Testis (tissue), 3 donors: ENCODE measurements around the gene CHD5. TPM values are rescaled to one million over a fixed set of nuclear protein-coding genes. Genes with fewer than 3 reads are reported as not detected.

Source experiments
- DNase-seq: peaks from one replicate; pipeline ENCODE4 v3.0.0-alpha.2; 2019
- H3K27ac ChIP-seq, 2 donors: fragments of 200-600 bp; sonication (generic); one replicate each; pipeline ENCODE4 v1.5.1; 2019
- H3K27me3 ChIP-seq: fragments of 200-600 bp; sonication (generic); one replicate; pipeline ENCODE4 v1.5.1; 2019
- H3K36me3 ChIP-seq: fragments of 200-600 bp; sonication (generic); one replicate; pipeline ENCODE4 v1.5.1; 2017; ENCODE audit warnings: low read depth; ENCODE audit errors: missing control alignments
- H3K4me1 ChIP-seq: fragments of 200-600 bp; sonication (generic); one replicate; pipeline ENCODE4 v1.5.1; 2019
- H3K4me3 ChIP-seq, 2 donors: fragments of 200-600 bp; sonication (generic); one replicate each; pipeline ENCODE4 v1.5.1; 2017 to 2019
- H3K9me3 ChIP-seq: fragments of 200-600 bp; sonication (generic); one replicate; pipeline ENCODE4 v1.5.1; 2017
- CTCF ChIP-seq, 3 experiments: fragments of 450-650 bp in 2 of 3; fragments of 200-600 bp in 1 of 3; sonication (generic) in 1 of 3; IDR thresholded peaks; one replicate each; pipeline ENCODE4 v1.5.1; 2016 to 2019; ENCODE audit warnings: antibody characterized with exemption in 3 of 3, mild to moderate bottlenecking in 2 of 3, moderate library complexity in 1 of 3
- POLR2A ChIP-seq: fragments of 450-650 bp; IDR thresholded peaks from one replicate; pipeline ENCODE4 v1.6.1; 2017; ENCODE audit warnings: antibody characterized with exemption, mild to moderate bottlenecking, moderate library complexity
- WGBS, 2 donors: methylation state at CpG; one replicate each; pipeline ENCODE4 v1.1.5; 2018; 5-methylcytosine and 5-hydroxymethylcytosine counted together
- intact Hi-C: fragments of 100-400 bp; cut with DNase I; formaldehyde crosslinking; loops from one replicate; pipeline ENCODE4 v1.15.1; 2023; ENCODE audit warnings: low total_unique reads
- polyA plus RNA-seq: library from polyadenylated mRNA; stranded (reverse); fragments of 350-450 nt; fragmentation: Illumina TruSeq; extraction: RNeasy Lipid Tissue Mini Kit (QIAGEN cat#74804); gene quantifications from one replicate; pipeline ENCODE4 v1.2.3, GENCODE V29; 2014; ENCODE audit warnings: low read depth, low replicate concordance; ENCODE audit not compliant: insufficient read depth
- total RNA-seq, 2 donors: library from RNA; depleted of rRNA; stranded (reverse); fragments of >200 nt; gene quantifications; one replicate each; pipeline ENCODE4 v1.2.3, GENCODE V29; 2016

CHD5 gene
- total and polyA plus RNA-seq, 3 donors from 2014 or later: 42.1 to 67.5 (median 63.1) TPM

- Histone ChIP-seq H3K4me3 (no peak overlapping the region), H3K9me3 (no peaks in the 10 kb centered on the region), H3K36me3 (no peaks in the 10 kb centered on the region), H3K27me3 (no peaks in the 10 kb centered on the region), H3K4me1 (no peaks in the 10 kb centered on the region), H3K27ac (no peak overlapping the region)
- TF ChIP-seq CTCF (IDR thresholded peaks at IDR 0.05) (no peak), POLR2A (no peak)
- intact Hi-C loops: no loop called here
- DNase-seq: no peak
- whole genome bisulfite sequencing, 2 donors: 95 to 97% methylated on average over 22 to 33 of the region's 33 CpGs
Observed at GRCh38 chr1:6142036-6142621, 38.0 kb downstream of the CHD5 start.

GRCh38 chr1:6141592-6141991 lies 38.5 kb downstream of the CHD5 start:
- H3K4me1 ChIP-seq: no peaks in the 10 kb centered on the region
- no peaks in the 10 kb centered on the region for H3K36me3 ChIP-seq
- intact Hi-C loops: no loop called here
- H3K27me3 ChIP-seq: no peaks in the 10 kb centered on the region
- TF ChIP-seq CTCF (IDR thresholded peaks at IDR 0.05): no peak
- no peak overlapping the region for H3K4me3 ChIP-seq
- 64 to 75% methylated on average over 7 of the region's 7 CpGs for WGBS, 2 donors
- no peaks in the 10 kb centered on the region for H3K9me3 ChIP-seq
- no peak for DNase-seq
- no peak overlapping the region for H3K27ac ChIP-seq

GRCh38 chr1:6140413-6140812 lies 39.7 kb downstream of the CHD5 start:
- no peak overlapping the region for H3K27ac ChIP-seq
- intact Hi-C loops: no loop called here
- H3K9me3 ChIP-seq: no peaks in the 10 kb centered on the region
- H3K4me1 ChIP-seq: no peaks in the 10 kb centered on the region
- whole genome bisulfite sequencing, 2 donors: 91 to 96% methylated on average over 2 of the region's 2 CpGs
- TF ChIP-seq CTCF (IDR thresholded peaks at IDR 0.05): no peak
- no peak for TF ChIP-seq POLR2A
- no peak for DNase-seq
- H3K36me3 ChIP-seq: no peaks in the 10 kb centered on the region
- no peaks in the 10 kb centered on the region for H3K27me3 ChIP-seq
- no peak overlapping the region for H3K4me3 ChIP-seq

GRCh38 chr1:6137758-6138157 lies 42.4 kb downstream of the CHD5 start:
- no peak for DNase-seq
- no peaks in the 10 kb centered on the region for H3K36me3 ChIP-seq
- intact Hi-C loops: no loop called here
- no peak for TF ChIP-seq CTCF (IDR thresholded peaks at IDR 0.05)
- no peak for TF ChIP-seq POLR2A
- 86% methylated on average over 5 of the region's 5 CpGs for WGBS, 2 donors
- no peaks in the 10 kb centered on the region for H3K4me1 ChIP-seq
- no peak overlapping the region for H3K27ac ChIP-seq
- no peaks in the 10 kb centered on the region for H3K9me3 ChIP-seq
- H3K27me3 ChIP-seq: no peaks in the 10 kb centered on the region
- H3K4me3 ChIP-seq: no peak overlapping the region

- no peak for DNase-seq
- Histone ChIP-seq H3K4me3 (no peak overlapping the region), H3K27me3 (no peaks in the 10 kb centered on the region), H3K36me3 (no peaks in the 10 kb centered on the region), H3K27ac (no peak overlapping the region), H3K4me1 (no peaks in the 10 kb centered on the region), H3K9me3 (no peaks in the 10 kb centered on the region)
- intact Hi-C loops: no loop called here
- TF ChIP-seq CTCF (IDR thresholded peaks at IDR 0.05) (no peak), POLR2A (no peak)
- 79 to 86% methylated on average over 8 to 16 of the region's 16 CpGs for WGBS, 2 donors
Observed at GRCh38 chr1:6136516-6137220, 43.5 kb downstream of the CHD5 start.
